HUES6 (cell line): ENCODE measurements around the gene ZMIZ1.

Experiments used
- H3K27ac ChIP-seq: 2 replicates; pipeline ENCODE4 v1.7.0; 2013; ENCODE audit warnings: low read depth, mild to moderate bottlenecking, low read length, inconsistent platforms
- H3K27me3 ChIP-seq: 2 replicates; pipeline ENCODE4 v1.6.1; 2013; ENCODE audit warnings: low read length; ENCODE audit not compliant: control insufficient read depth, insufficient read depth
- H3K36me3 ChIP-seq: 2 replicates; pipeline ENCODE4 v1.6.1; 2013; ENCODE audit warnings: low read length; ENCODE audit not compliant: control insufficient read depth, insufficient read depth
- H3K4me1 ChIP-seq: 2 replicates; pipeline ENCODE4 v1.6.1; 2013; ENCODE audit warnings: low read length; ENCODE audit not compliant: control insufficient read depth, insufficient read depth
- H3K4me3 ChIP-seq: 2 replicates; pipeline ENCODE4 v1.5.1; 2013; ENCODE audit warnings: low read depth, low read length
- H3K9ac ChIP-seq: one replicate; pipeline ENCODE4 v1.6.1; 2013; ENCODE audit warnings: mild to moderate bottlenecking, low read length
- H3K9me3 ChIP-seq: 2 replicates; pipeline ENCODE4 v1.6.1; 2013; ENCODE audit warnings: low read depth, low read length; ENCODE audit not compliant: control insufficient read depth, insufficient read depth

The ZMIZ1 gene

GRCh38 chr10:79300711-79301110 lies 231.9 kb downstream of the ZMIZ1 start:
- H3K4me1 ChIP-seq, result no peaks in the 10 kb centered on the region; the same call in 1 of the 2 replicates
- H3K27me3 ChIP-seq, result no peaks in the 10 kb centered on the region
- no peaks in the 10 kb centered on the region for H3K9me3 ChIP-seq
- H3K4me3 ChIP-seq, result no peak overlapping the region
- H3K27ac ChIP-seq, result no peak overlapping the region
- H3K9ac ChIP-seq, result no peak overlapping the region
- peaks cover 96% of the 10 kb centered on the region for H3K36me3 ChIP-seq

- H3K9ac ChIP-seq, result no peak overlapping the region
- no peaks in the 10 kb centered on the region for H3K9me3 ChIP-seq
- no peaks in the 10 kb centered on the region for H3K27me3 ChIP-seq
- H3K4me1 ChIP-seq, result no peaks in the 10 kb centered on the region; the same call in 1 of the 2 replicates
- no peak overlapping the region for H3K27ac ChIP-seq
- no peak overlapping the region for H3K4me3 ChIP-seq
- peaks cover 96% of the 10 kb centered on the region for H3K36me3 ChIP-seq
These were observed 233.2 kb downstream of the ZMIZ1 start for GRCh38 chr10:79301754-79302530.

GRCh38 chr10:79303631-79304478 lies 235.1 kb downstream of the ZMIZ1 start:
- no peaks in the 10 kb centered on the region for H3K27me3 ChIP-seq
- H3K9me3 ChIP-seq, result no peaks in the 10 kb centered on the region
- peaks cover 96% of the 10 kb centered on the region for H3K36me3 ChIP-seq
- H3K9ac ChIP-seq, result no peak overlapping the region
- H3K27ac ChIP-seq, result no peak overlapping the region
- no peak overlapping the region for H3K4me3 ChIP-seq
- H3K4me1 ChIP-seq, result no peaks in the 10 kb centered on the region; the same call in 1 of the 2 replicates

- Histone ChIP-seq H3K36me3 (peaks cover 96% of the 10 kb centered on the region), H3K27ac (no peak overlapping the region)
These were observed 235.8 kb downstream of the ZMIZ1 start for GRCh38 chr10:79304479-79305087.

GRCh38 chr10:79305515-79305914 lies 236.7 kb downstream of the ZMIZ1 start:
- Histone ChIP-seq H3K27ac (no peak overlapping the region), H3K4me1 (no peaks in the 10 kb centered on the region), H3K4me3 (no peak overlapping the region), H3K9me3 (no peaks in the 10 kb centered on the region), H3K9ac (no peak overlapping the region), H3K36me3 (peaks cover 96% of the 10 kb centered on the region), H3K27me3 (no peaks in the 10 kb centered on the region)

More at GRCh38 chr10:79304479-79305087, 235.8 kb downstream of the ZMIZ1 start:
- Histone ChIP-seq H3K9me3 (no peaks in the 10 kb centered on the region), H3K9ac (no peak overlapping the region), H3K4me1 (no peaks in the 10 kb centered on the region; the same call in 1 of the 2 replicates), H3K4me3 (no peak overlapping the region), H3K27me3 (no peaks in the 10 kb centered on the region)

- H3K9ac ChIP-seq, result no peak overlapping the region
- no peaks in the 10 kb centered on the region for H3K9me3 ChIP-seq
- no peak overlapping the region for H3K27ac ChIP-seq
- no peaks in the 10 kb centered on the region for H3K27me3 ChIP-seq
- no peak overlapping the region for H3K4me3 ChIP-seq
- no peaks in the 10 kb centered on the region for H3K4me1 ChIP-seq
- peaks cover 96% of the 10 kb centered on the region for H3K36me3 ChIP-seq
These were observed 237.2 kb downstream of the ZMIZ1 start for GRCh38 chr10:79305988-79306387.

GRCh38 chr10:79306644-79307220 lies 238.0 kb downstream of the ZMIZ1 start:
- Histone ChIP-seq H3K9me3 (no peaks in the 10 kb centered on the region), H3K36me3 (peaks cover 94% of the 10 kb centered on the region), H3K9ac (no peak overlapping the region), H3K27me3 (no peaks in the 10 kb centered on the region), H3K4me3 (no peak overlapping the region), H3K4me1 (no peaks in the 10 kb centered on the region), H3K27ac (no peak overlapping the region)

GRCh38 chr10:79308016-79308415 lies 239.2 kb downstream of the ZMIZ1 start:
- Histone ChIP-seq H3K4me1 (no peaks in the 10 kb centered on the region), H3K9ac (no peak overlapping the region), H3K27me3 (no peaks in the 10 kb centered on the region), H3K27ac (no peak overlapping the region), H3K4me3 (no peak overlapping the region), H3K9me3 (no peaks in the 10 kb centered on the region), H3K36me3 (peaks cover 97% of the 10 kb centered on the region)

GRCh38 chr10:79308969-79309665 lies 240.4 kb downstream of the ZMIZ1 start:
- peaks cover 97% of the 10 kb centered on the region for H3K36me3 ChIP-seq
- H3K4me3 ChIP-seq, result no peak overlapping the region
- H3K9me3 ChIP-seq, result no peaks in the 10 kb centered on the region
- H3K27me3 ChIP-seq, result no peaks in the 10 kb centered on the region
- H3K9ac ChIP-seq, result no peak overlapping the region
- no peaks in the 10 kb centered on the region for H3K4me1 ChIP-seq
- no peak overlapping the region for H3K27ac ChIP-seq

- no peak overlapping the region for H3K4me3 ChIP-seq
- H3K9me3 ChIP-seq, result no peaks in the 10 kb centered on the region
- H3K9ac ChIP-seq, result no peak overlapping the region
- H3K36me3 ChIP-seq, result peaks cover 88% of the 10 kb centered on the region
- H3K4me1 ChIP-seq, result no peaks in the 10 kb centered on the region
- H3K27me3 ChIP-seq, result no peaks in the 10 kb centered on the region
- H3K27ac ChIP-seq, result no peak overlapping the region
These were observed 241.6 kb downstream of the ZMIZ1 start for GRCh38 chr10:79310200-79310865.
